Gastroesophageal sphincter (tissue), 3 donors: ENCODE results near the gene WNK2.

Source experiments
- EP300 ChIP-seq: sonication (generic); formaldehyde crosslinking; IDR thresholded peaks from one replicate; pipeline ENCODE4 v1.6.1; 2017; ENCODE audit warnings: antibody characterized with exemption, mild to moderate bottlenecking
- POLR2A ChIP-seq, 2 donors: fragments of 450-650 bp; IDR thresholded peaks; one replicate each; pipeline ENCODE4 v1.6.1; 2017; ENCODE audit warnings: antibody characterized with exemption in 2 of 2, mild to moderate bottlenecking in 2 of 2, moderate library complexity in 1 of 2
- POLR2AphosphoS5 ChIP-seq: sonication (generic); formaldehyde crosslinking; IDR thresholded peaks from one replicate; pipeline ENCODE4 v1.6.1; 2017; ENCODE audit warnings: antibody characterized with exemption
- TF ChIP-seq, protein P1 (sequence below), 4 experiments: fragments of 200-600 bp in 2 of 4; fragments of 450-650 bp in 2 of 4; sonication (generic) in 1 of 4; IDR thresholded peaks; one replicate each; pipeline ENCODE4 v1.5.1; 2017 to 2019; ENCODE audit warnings: antibody characterized with exemption in 4 of 4, mild to moderate bottlenecking in 2 of 4, moderate library complexity in 2 of 4

DNA sequence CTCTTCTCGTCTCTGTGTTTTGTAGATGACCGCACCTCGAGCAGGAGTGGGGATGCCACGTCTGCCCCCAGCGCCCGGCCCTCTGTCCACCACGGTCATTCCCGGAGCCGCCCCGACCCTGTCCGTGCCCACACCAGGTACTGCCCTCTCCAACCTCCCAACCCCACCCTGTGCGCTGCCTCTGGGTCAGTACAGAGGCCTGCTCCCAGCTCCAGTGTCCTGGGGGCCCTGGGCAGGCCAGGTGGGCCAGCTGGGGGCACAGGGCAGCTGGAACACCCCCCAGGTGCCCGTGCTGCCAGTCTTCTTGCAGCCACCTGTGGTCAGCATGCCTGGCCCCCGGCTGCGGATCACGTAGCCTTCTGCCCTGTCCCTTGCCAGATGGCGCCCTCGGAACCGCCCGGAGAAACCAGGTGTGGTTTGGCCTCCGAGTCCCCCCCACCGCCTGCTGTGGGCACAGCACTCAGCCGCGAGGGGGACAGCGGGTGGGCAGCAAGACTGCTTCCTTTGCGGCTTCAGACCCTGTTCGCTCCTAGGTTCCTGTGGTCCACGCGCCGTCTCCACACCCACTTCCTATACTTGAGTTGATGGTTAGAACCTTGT is 133.7 kb downstream of the WNK2 start:
- TF ChIP-seq, protein P1, sequence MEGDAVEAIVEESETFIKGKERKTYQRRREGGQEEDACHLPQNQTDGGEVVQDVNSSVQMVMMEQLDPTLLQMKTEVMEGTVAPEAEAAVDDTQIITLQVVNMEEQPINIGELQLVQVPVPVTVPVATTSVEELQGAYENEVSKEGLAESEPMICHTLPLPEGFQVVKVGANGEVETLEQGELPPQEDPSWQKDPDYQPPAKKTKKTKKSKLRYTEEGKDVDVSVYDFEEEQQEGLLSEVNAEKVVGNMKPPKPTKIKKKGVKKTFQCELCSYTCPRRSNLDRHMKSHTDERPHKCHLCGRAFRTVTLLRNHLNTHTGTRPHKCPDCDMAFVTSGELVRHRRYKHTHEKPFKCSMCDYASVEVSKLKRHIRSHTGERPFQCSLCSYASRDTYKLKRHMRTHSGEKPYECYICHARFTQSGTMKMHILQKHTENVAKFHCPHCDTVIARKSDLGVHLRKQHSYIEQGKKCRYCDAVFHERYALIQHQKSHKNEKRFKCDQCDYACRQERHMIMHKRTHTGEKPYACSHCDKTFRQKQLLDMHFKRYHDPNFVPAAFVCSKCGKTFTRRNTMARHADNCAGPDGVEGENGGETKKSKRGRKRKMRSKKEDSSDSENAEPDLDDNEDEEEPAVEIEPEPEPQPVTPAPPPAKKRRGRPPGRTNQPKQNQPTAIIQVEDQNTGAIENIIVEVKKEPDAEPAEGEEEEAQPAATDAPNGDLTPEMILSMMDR (IDR thresholded peaks at IDR 0.05), result no peak
- TF ChIP-seq POLR2AphosphoS5 (no peak), POLR2A (IDR thresholded peaks at IDR 0.05) (no peak), EP300 (no peak)
